Fibroblast of lung (primary cell): ENCODE measurements around the gene PCDHB10. TPM values are rescaled to one million over a fixed set of nuclear protein-coding genes. Genes with fewer than 3 reads are reported as not detected.
"Not testable (repeated sequence)": the region's sequence is repeated elsewhere in the genome, so short reads cannot be mapped to it uniquely, and the experiment has no call there.

Source experiments
- DNase-seq, 2 donors: peaks; one replicate each; pipeline versions ENCODE4 v3.0.0 to v3.0.0-alpha.2; 2010; ENCODE audit warnings: low read depth in 2 of 2
- H2AFZ ChIP-seq: 2 replicates; pipeline ENCODE4 v1.5.1; 2012; ENCODE audit warnings: low read length, control low read depth, inconsistent platforms
- H3K27ac ChIP-seq: 2 replicates; pipeline ENCODE4 v1.5.1; 2011; ENCODE audit warnings: low read length, control low read depth; ENCODE audit not compliant: insufficient read depth
- H3K27me3 ChIP-seq: 2 replicates; pipeline ENCODE4 v1.5.1; 2011; ENCODE audit warnings: mild to moderate bottlenecking, low read length; ENCODE audit not compliant: control insufficient read depth, insufficient read depth
- H3K36me3 ChIP-seq: 2 replicates; pipeline ENCODE4 v1.5.1; 2011; ENCODE audit warnings: low read length; ENCODE audit not compliant: control insufficient read depth, insufficient read depth
- H3K4me1 ChIP-seq: 2 replicates; pipeline ENCODE4 v1.5.1; 2011; ENCODE audit warnings: low read length; ENCODE audit not compliant: control insufficient read depth, insufficient read depth; ENCODE audit errors: extremely low read depth
- H3K4me2 ChIP-seq: 2 replicates; pipeline ENCODE4 v1.5.1; 2011; ENCODE audit warnings: low read length, control low read depth; ENCODE audit not compliant: insufficient read depth; ENCODE audit errors: extremely low read depth
- H3K4me3 ChIP-seq, 4 experiments: fragments of 200-600 bp in 1 of 4; sonication (generic) in 1 of 4; replicated peaks in 1 of 4; 2 replicates each; pipeline ENCODE4 v1.5.1; 2011 to 2016; ENCODE audit warnings: low read length in 4 of 4, low read depth in 3 of 4, mild to moderate bottlenecking in 3 of 4, control low read depth in 2 of 4, inconsistent platforms in 1 of 4, mixed read lengths in 1 of 4; ENCODE audit not compliant: insufficient read depth in 1 of 4; ENCODE audit errors: control extremely low read depth in 1 of 4
- H3K79me2 ChIP-seq: 2 replicates; pipeline ENCODE4 v1.5.1; 2012; ENCODE audit warnings: mild to moderate bottlenecking, low read length, inconsistent platforms; ENCODE audit not compliant: control insufficient read depth, insufficient read depth
- H3K9ac ChIP-seq: 2 replicates; pipeline ENCODE4 v1.5.1; 2011; ENCODE audit warnings: mild to moderate bottlenecking, low read length, control low read depth; ENCODE audit not compliant: insufficient read depth
- H3K9me3 ChIP-seq: 2 replicates; pipeline ENCODE4 v1.5.1; 2012; ENCODE audit warnings: low read depth, low read length; ENCODE audit not compliant: control insufficient read depth, insufficient read depth
- H4K20me1 ChIP-seq: 2 replicates; pipeline ENCODE4 v1.5.1; 2011; ENCODE audit warnings: low read length; ENCODE audit not compliant: control insufficient read depth, insufficient read depth; ENCODE audit errors: extremely low read depth
- EZH2 ChIP-seq: IDR thresholded peaks from 2 replicates; pipeline ENCODE4 v1.5.1; 2012; ENCODE audit warnings: low read length, control low read depth, mild to moderate bottlenecking; ENCODE audit errors: missing control alignments
- polyA plus RNA-seq, 2 donors: library from polyadenylated mRNA; depleted of rRNA in 1 of 2; stranded (reverse) in 1 of 2; unstranded in 1 of 2; fragments of >200 nt; gene quantifications; 2 replicates each; pipeline ENCODE4 v1.2.1, GENCODE V29; 2011 to 2012; ENCODE audit warnings: missing spikeins in 1 of 2
- total RNA-seq: library from RNA; depleted of rRNA; stranded (reverse); fragments of >200 nt; gene quantifications from 2 replicates; pipeline ENCODE4 v1.2.1, GENCODE V29; 2014
- TF ChIP-seq, protein P1 (sequence below), 2 donors: IDR thresholded peaks in 1 of 2; conservative IDR thresholded peaks in 1 of 2; 1 replicate in 1 of 2; 2 replicates in 1 of 2; pipeline ENCODE4 v1.5.1; 2011 to 2012; ENCODE audit warnings: low read length in 2 of 2, control low read depth in 1 of 2, inconsistent platforms in 1 of 2, low read depth in 1 of 2, mild to moderate bottlenecking in 1 of 2

PCDHB10 gene
- total and polyA plus RNA-seq, 2 donors (not counting 1 experiment from before 2014, with no cell fraction given), result 0.78 to 2.0 TPM

DNA sequence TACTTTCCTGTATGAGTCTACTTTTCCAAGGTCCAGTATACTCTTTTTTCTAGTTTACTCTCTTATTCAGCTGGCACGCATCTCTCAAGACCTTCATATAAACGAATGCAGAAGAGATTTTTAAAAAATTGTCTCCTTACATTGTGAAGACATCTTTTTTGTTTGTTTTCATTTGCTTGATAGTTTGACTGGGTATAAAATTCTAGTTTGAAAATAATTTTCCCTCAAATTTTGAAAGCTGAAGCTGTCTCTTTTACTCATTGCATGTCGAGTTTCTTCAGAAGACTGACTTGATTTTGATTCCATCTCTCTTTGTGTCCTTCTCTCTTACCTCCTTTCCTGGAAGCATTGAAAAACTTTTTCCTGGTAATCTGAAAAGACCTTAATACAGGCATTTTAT is 4.2 kb downstream of the PCDHB10 start:
- no peak for DNase-seq
- Histone ChIP-seq H3K79me2 (no peaks in the 10 kb centered on the region), H3K4me1 (no peaks in the 10 kb centered on the region), H3K36me3 (no peaks in the 10 kb centered on the region), H3K27me3 (no peaks in the 10 kb centered on the region), H3K9me3 (no peaks in the 10 kb centered on the region), H3K27ac (no peak overlapping the region), H2AFZ (no peak overlapping the region), H3K9ac (no peak overlapping the region), H3K4me3 (no peak overlapping the region), H4K20me1 (no peaks in the 10 kb centered on the region), H3K4me2 (no peak overlapping the region)
- TF ChIP-seq, protein P1, sequence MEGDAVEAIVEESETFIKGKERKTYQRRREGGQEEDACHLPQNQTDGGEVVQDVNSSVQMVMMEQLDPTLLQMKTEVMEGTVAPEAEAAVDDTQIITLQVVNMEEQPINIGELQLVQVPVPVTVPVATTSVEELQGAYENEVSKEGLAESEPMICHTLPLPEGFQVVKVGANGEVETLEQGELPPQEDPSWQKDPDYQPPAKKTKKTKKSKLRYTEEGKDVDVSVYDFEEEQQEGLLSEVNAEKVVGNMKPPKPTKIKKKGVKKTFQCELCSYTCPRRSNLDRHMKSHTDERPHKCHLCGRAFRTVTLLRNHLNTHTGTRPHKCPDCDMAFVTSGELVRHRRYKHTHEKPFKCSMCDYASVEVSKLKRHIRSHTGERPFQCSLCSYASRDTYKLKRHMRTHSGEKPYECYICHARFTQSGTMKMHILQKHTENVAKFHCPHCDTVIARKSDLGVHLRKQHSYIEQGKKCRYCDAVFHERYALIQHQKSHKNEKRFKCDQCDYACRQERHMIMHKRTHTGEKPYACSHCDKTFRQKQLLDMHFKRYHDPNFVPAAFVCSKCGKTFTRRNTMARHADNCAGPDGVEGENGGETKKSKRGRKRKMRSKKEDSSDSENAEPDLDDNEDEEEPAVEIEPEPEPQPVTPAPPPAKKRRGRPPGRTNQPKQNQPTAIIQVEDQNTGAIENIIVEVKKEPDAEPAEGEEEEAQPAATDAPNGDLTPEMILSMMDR (conservative IDR thresholded peaks at IDR 0.05 in 1 of 2, IDR thresholded peaks at IDR 0.05 in 1 of 2; ENCODE audit: low read depth in 1 of 2, low read length in 2 of 2), result no peak
- no peak for TF ChIP-seq EZH2

GRCh38 chr5:141199359-141200235 is 7.4 kb downstream of the PCDHB10 start, which contains the start of gene PCDHB11:
TSS of gene PCDHB11 (plus strand) at chr5:141199627. CDS start at chr5:141199775, 148 bp downstream.
- Histone ChIP-seq H3K9ac (no peak within 1 kb of the TSS), H3K4me1 (no peaks in the 10 kb centered on the region), H3K9me3 (no peaks in the 10 kb centered on the region), H4K20me1 (no peaks in the 10 kb centered on the region), H3K4me3 (peak within 1 kb of the TSS in 1 of 4 experiments; percentile 25), H3K27ac (no peak within 1 kb of the TSS), H2AFZ (no peak within 1 kb of the TSS), H3K4me2 (no peak within 1 kb of the TSS), H3K36me3 (no peaks in the 10 kb centered on the region), H3K79me2 (no peaks in the 10 kb centered on the region), H3K27me3 (no peaks in the 10 kb centered on the region)
- TF ChIP-seq, protein P1 (conservative IDR thresholded peaks at IDR 0.05 in 1 of 2, IDR thresholded peaks at IDR 0.05 in 1 of 2; ENCODE audit: low read depth in 1 of 2, low read length in 2 of 2), result no peak
- TF ChIP-seq EZH2, result no peak
- DNase-seq, result no peak

DNA sequence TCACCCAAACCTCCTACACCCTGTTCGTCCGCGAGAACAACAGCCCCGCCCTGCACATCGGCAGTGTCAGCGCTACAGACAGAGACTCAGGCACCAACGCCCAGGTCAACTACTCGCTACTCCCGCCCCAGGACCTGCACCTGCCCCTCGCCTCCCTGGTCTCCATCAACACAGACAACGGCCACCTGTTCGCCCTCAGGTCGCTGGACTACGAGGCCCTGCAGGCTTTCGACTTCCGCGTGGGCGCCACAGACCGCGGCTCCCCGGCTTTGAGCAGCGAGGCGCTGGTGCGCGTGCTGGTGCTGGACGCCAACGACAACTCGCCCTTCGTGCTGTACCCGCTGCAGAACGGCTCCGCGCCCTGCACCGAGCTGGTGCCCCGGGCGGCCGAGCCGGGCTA is 9.0 kb downstream of the PCDHB10 start:
- not testable (repeated sequence) for H3K4me1 ChIP-seq, H3K27ac ChIP-seq, H3K36me3 ChIP-seq, H4K20me1 ChIP-seq, H3K4me3 ChIP-seq, DNase-seq, H3K9ac ChIP-seq, H3K4me2 ChIP-seq, H3K27me3 ChIP-seq, H2AFZ ChIP-seq, H3K9me3 ChIP-seq, H3K79me2 ChIP-seq

GRCh38 chr5:141201646-141202045 is 9.5 kb downstream of the PCDHB10 start:
- H3K36me3 ChIP-seq, H3K4me1 ChIP-seq, H2AFZ ChIP-seq, DNase-seq, H4K20me1 ChIP-seq, H3K27ac ChIP-seq, H3K9ac ChIP-seq, H3K9me3 ChIP-seq, H3K4me3 ChIP-seq, H3K4me2 ChIP-seq, H3K79me2 ChIP-seq, H3K27me3 ChIP-seq: not testable (repeated sequence)
